K562 (cell line): ENCODE measurements around the gene LAP3. TPM values are rescaled to one million over a fixed set of nuclear protein-coding genes. Genes with fewer than 3 reads are reported as not detected.

Experiments
- C11orf30 ChIP-seq: fragments of 450-650 bp; IDR thresholded peaks from 2 replicates; pipeline ENCODE4 v1.6.1; 2016; ENCODE audit warnings: low read depth, mild to moderate bottlenecking
- CC2D1A ChIP-seq: fragments of 450-650 bp; IDR thresholded peaks from 2 replicates; pipeline ENCODE4 v1.6.1; 2017; ENCODE audit warnings: mild to moderate bottlenecking
- HMGN3 ChIP-seq: IDR thresholded peaks from 2 replicates; pipeline ENCODE4 v1.6.1; 2011; ENCODE audit warnings: borderline replicate concordance, low read depth, mild to moderate bottlenecking, mixed read lengths, low read length; ENCODE audit not compliant: insufficient read length; ENCODE audit errors: extremely low read depth
- KDM1A ChIP-seq, 2 experiments: fragments of 450-650 bp; IDR thresholded peaks; 2 replicates each; pipeline ENCODE4 v1.6.1; 2016; ENCODE audit warnings: mild to moderate bottlenecking in 2 of 2
- KDM5B ChIP-seq: fragments of 200-600 bp; sonication (generic); IDR thresholded peaks from 2 replicates; pipeline ENCODE4 v1.6.1; 2012; ENCODE audit warnings: low read depth, mild to moderate bottlenecking, moderate library complexity, low read length, control low read depth, inconsistent platforms; ENCODE audit not compliant: insufficient replicate concordance
- RBM34 ChIP-seq: fragments of 200-400 bp; formaldehyde crosslinking; IDR thresholded peaks from 2 replicates; pipeline ENCODE4 v1.6.1; 2018; ENCODE audit warnings: low read length, borderline replicate concordance; ENCODE audit not compliant: insufficient read depth
- RUNX1 ChIP-seq: sonication (generic); IDR thresholded peaks from 2 replicates; pipeline ENCODE4 v1.6.1; 2016; ENCODE audit warnings: antibody characterized with exemption, low read depth
- TBL1XR1 ChIP-seq, 2 experiments: IDR thresholded peaks; 2 replicates each; pipeline ENCODE4 v1.6.1; 2012; ENCODE audit warnings: improper control_type of control experiment in 2 of 2, low read length in 2 of 2, mild to moderate bottlenecking in 1 of 2
- ZBTB34 ChIP-seq: fragments of 250-450 bp; sonication (Bioruptor Pico); IDR thresholded peaks from 2 replicates; pipeline ENCODE4 v1.8.0; 2021; ENCODE audit warnings: mild to moderate bottlenecking, moderate library complexity
- ZNF175 ChIP-seq: fragments of 200-800 bp; sonication (Bioruptor generic); IDR thresholded peaks from 2 replicates; pipeline ENCODE4 v1.6.1; 2016; ENCODE audit warnings: low read depth, mild to moderate bottlenecking, missing genetic modification characterization, missing compliant biosample characterization
- ZNF41 ChIP-seq: fragments of 250-450 bp; sonication (Bioruptor Pico); conservative IDR thresholded peaks from 2 replicates; pipeline ENCODE4 v1.4.0; 2020; ENCODE audit warnings: mild to moderate bottlenecking
- ZNF512 ChIP-seq: IDR thresholded peaks from 2 replicates; pipeline ENCODE4 v1.6.1; 2016; ENCODE audit warnings: missing genetic modification characterization, missing compliant biosample characterization
- ZNF589 ChIP-seq: fragments of 200-800 bp; sonication (Bioruptor generic); IDR thresholded peaks from 2 replicates; pipeline ENCODE4 v1.6.1; 2016; ENCODE audit warnings: low read depth, missing genetic modification characterization, missing compliant biosample characterization
- polyA plus RNA-seq, 8 experiments: library from polyadenylated mRNA; depleted of rRNA in 4 of 8; stranded (reverse) in 5 of 8; unstranded in 3 of 8; fragments of >200 nt; fragmentation: Nextera tagmentation in 2 of 8; fragmentation: Illumina TruSeq in 1 of 8; extraction: Ambion mirVana in 2 of 8; extraction: Trizol in 1 of 8; gene quantifications; 2 replicates each; pipeline versions ENCODE4 v1.2.1 to v1.2.3, GENCODE V29; 2011 to 2014; ENCODE audit warnings: inconsistent platforms in 1 of 8, missing spikeins in 1 of 8
- total RNA-seq, 7 experiments: library from RNA; depleted of rRNA in 6 of 7; stranded (reverse); fragments of >200 nt in 6 of 7; fragmentation: Illumina TruSeq in 2 of 7; extraction: Trizol in 2 of 7; gene quantifications; 2 replicates each; pipeline versions ENCODE4 v1.2.1 to v1.2.3, GENCODE V29; 2011 to 2021; ENCODE audit warnings: low replicate concordance in 1 of 7
- TF ChIP-seq, protein P1 (sequence below), 2 experiments: fragments of 450-650 bp; IDR thresholded peaks; 2 replicates each; pipeline ENCODE4 v1.6.1; 2016; ENCODE audit warnings: mild to moderate bottlenecking in 2 of 2, borderline replicate concordance in 1 of 2, low read depth in 1 of 2, moderate library complexity in 1 of 2
- TF ChIP-seq, protein P2 (sequence below): fragments of 250-450 bp; sonication (Bioruptor Pico); IDR thresholded peaks from 2 replicates; pipeline ENCODE4 v1.8.0; 2022; ENCODE audit warnings: moderate library complexity, mild to moderate bottlenecking, inconsistent platforms

LAP3 gene
- total and polyA plus RNA-seq, 9 of the 15 experiments (the other 6 are each of a cell fraction or from before 2014, with no cell fraction given): 82.3 to 170 (median 107) TPM

GRCh38 chr4:17614416-17615299 is 37.7 kb downstream of the LAP3 start, which contains the start of gene MED28 (continued):
- TF ChIP-seq, protein P1, sequence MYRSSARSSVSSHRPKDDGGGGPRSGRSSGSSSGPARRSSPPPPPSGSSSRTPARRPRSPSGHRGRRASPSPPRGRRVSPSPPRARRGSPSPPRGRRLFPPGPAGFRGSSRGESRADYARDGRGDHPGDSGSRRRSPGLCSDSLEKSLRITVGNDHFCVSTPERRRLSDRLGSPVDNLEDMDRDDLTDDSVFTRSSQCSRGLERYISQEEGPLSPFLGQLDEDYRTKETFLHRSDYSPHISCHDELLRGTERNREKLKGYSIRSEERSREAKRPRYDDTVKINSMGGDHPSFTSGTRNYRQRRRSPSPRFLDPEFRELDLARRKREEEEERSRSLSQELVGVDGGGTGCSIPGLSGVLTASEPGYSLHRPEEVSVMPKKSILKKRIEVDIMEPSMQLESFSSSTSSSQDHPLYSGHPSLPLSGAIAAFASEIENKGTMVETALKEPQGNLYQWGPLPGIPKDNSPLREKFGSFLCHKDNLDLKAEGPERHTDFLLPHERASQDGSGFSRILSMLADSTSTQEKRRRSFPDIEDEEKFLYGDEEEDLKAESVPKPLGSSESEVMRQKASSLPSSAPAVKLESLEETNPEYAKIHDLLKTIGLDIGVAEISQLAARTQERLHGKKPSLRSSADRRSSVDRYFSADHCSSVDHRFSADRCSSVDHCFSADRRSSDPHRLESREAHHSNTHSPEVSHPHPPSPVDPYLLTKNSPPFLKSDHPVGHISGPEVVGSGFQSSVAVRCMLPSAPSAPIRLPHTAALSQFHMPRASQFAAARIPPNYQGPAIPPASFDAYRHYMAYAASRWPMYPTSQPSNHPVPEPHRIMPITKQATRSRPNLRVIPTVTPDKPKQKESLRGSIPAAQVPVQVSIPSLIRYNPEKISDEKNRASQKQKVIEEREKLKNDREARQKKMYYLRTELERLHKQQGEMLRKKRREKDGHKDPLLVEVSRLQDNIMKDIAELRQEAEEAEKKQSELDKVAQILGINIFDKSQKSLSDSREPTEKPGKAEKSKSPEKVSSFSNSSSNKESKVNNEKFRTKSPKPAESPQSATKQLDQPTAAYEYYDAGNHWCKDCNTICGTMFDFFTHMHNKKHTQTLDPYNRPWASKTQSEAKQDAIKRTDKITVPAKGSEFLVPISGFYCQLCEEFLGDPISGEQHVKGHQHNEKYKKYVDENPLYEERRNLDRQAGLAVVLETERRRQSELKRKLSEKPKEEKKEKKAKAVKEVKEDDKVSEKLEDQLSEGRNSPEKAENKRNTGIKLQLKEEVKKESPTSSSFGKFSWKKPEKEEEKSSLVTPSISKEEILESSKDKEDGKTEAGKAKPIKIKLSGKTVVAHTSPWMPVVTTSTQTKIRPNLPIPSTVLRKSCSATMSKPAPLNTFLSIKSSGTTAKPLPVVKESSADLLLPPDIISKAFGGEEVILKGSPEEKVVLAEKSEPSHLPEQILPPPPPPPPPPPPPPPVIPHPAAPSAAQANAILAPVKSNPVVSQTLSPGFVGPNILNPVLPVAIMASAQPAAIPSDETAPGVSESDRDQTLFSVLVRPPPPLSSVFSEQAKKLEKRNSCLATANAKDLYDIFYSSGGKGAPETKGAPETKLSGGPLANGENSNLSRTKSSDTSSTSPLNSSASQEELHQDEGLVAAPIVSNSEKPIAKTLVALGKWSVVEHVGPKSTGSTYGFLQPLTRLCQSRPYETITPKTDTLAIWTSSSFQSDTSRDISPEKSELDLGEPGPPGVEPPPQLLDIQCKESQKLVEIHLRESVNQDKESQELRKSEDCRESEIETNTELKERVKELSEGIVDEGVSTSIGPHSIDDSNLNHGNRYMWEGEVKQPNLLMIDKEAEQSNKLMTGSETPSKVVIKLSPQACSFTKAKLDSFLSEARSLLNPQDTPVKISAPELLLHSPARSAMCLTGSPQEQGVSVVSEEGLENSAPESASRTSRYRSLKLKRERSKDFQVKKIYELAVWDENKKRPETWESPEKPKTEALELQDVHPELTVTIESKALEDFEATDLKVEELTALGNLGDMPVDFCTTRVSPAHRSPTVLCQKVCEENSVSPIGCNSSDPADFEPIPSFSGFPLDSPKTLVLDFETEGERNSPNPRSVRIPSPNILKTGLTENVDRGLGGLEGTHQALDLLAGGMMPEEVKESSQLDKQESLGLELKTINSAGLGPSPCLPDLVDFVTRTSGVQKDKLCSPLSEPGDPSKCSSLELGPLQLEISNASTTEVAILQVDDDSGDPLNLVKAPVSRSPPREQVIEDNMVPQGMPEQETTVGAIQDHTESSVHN (IDR thresholded peaks at IDR 0.05; ENCODE audit: borderline replicate concordance in 1 of 2, low read depth in 1 of 2): no peak
- TF ChIP-seq RBM34: no peak
- TF ChIP-seq RUNX1: no peak
- no peak for TF ChIP-seq ZNF175
- TF ChIP-seq ZNF41 (CRISPR knock-in tag): no peak
- TF ChIP-seq C11orf30: peak; percentile 90
- no peak for TF ChIP-seq ZNF589
- TF ChIP-seq, protein P2, sequence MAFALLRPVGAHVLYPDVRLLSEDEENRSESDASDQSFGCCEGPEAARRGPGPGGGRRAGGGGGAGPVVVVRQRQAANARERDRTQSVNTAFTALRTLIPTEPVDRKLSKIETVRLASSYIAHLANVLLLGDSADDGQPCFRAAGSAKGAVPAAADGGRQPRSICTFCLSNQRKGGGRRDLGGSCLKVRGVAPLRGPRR (CRISPR knock-in tag): no peak
- TF ChIP-seq ZNF512: no peak
- TF ChIP-seq KDM5B: peak; percentile 83
- no peak for TF ChIP-seq KDM1A (IDR thresholded peaks at IDR 0.05)
- TF ChIP-seq HMGN3: no peak
- TF ChIP-seq TBL1XR1 (IDR thresholded peaks at IDR 0.05; ENCODE audit: low read length in 2 of 2): no peak
- TF ChIP-seq ZBTB34: no peak
- no peak for TF ChIP-seq CC2D1A
